GM20000 (cell line): ENCODE results near the gene PSMA1.

Experiments
- DNase-seq: peaks from one replicate; pipeline ENCODE4 v3.0.0; 2012; ENCODE audit warnings: low spot score
- TF ChIP-seq, protein P1 (sequence below): IDR thresholded peaks from 2 replicates; pipeline ENCODE4 v1.5.1; 2012; ENCODE audit warnings: mild to moderate bottlenecking, control low read depth; ENCODE audit errors: extremely low read depth, missing control alignments

Gene PSMA1

DNA sequence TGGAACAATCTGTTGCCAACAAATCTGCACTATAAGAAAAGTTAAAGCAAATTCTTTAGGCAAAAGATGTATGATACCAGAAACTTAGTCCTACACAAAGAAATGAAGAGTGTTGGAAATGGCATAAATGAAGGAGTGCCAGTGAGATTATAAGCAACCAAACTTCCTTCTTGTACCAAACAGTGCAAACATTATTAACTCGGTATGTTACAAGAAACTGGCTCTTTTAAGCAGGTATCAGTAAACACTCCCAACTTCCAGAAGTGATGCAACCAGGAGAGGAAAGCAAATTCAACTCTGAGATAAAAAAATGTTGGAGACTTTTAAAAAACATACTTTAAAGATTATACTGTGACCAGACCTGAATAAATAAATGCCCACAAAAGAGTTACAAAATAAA is 49.1 kb downstream of the PSMA1 start:
- TF ChIP-seq, protein P1, sequence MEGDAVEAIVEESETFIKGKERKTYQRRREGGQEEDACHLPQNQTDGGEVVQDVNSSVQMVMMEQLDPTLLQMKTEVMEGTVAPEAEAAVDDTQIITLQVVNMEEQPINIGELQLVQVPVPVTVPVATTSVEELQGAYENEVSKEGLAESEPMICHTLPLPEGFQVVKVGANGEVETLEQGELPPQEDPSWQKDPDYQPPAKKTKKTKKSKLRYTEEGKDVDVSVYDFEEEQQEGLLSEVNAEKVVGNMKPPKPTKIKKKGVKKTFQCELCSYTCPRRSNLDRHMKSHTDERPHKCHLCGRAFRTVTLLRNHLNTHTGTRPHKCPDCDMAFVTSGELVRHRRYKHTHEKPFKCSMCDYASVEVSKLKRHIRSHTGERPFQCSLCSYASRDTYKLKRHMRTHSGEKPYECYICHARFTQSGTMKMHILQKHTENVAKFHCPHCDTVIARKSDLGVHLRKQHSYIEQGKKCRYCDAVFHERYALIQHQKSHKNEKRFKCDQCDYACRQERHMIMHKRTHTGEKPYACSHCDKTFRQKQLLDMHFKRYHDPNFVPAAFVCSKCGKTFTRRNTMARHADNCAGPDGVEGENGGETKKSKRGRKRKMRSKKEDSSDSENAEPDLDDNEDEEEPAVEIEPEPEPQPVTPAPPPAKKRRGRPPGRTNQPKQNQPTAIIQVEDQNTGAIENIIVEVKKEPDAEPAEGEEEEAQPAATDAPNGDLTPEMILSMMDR = no peak

DNA sequence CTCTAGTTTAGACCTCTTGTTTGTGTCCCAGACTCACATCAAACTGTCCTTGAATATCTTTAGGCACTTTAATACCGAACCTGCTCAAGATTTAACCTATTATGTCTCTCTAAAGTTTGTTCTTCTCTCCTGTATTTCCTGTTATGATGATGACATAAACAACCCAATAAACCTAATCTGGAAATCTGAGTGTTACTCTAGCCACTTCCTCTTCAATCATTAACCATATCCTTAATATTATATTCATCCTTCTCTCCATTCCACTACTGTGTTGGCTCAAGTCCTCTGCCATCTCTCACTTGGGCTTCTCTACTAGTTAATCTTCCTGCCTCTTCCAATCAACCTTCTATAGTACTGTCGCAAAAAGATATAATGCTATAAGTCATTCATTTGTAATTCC is 56.6 kb downstream of the PSMA1 start:
- no peak for DNase-seq
- TF ChIP-seq, protein P1 = no peak

More for the DNA sequence above, 49.1 kb downstream of the PSMA1 start:
- no peak for DNase-seq

- DNase-seq = no peak
- TF ChIP-seq, protein P1 = no peak
These were observed 60.0 kb downstream of the PSMA1 start for GRCh38 chr11:14460147-14460546.

- DNase-seq = no peak
These were observed 61.8 kb downstream of the PSMA1 start for GRCh38 chr11:14458377-14458776.

DNA sequence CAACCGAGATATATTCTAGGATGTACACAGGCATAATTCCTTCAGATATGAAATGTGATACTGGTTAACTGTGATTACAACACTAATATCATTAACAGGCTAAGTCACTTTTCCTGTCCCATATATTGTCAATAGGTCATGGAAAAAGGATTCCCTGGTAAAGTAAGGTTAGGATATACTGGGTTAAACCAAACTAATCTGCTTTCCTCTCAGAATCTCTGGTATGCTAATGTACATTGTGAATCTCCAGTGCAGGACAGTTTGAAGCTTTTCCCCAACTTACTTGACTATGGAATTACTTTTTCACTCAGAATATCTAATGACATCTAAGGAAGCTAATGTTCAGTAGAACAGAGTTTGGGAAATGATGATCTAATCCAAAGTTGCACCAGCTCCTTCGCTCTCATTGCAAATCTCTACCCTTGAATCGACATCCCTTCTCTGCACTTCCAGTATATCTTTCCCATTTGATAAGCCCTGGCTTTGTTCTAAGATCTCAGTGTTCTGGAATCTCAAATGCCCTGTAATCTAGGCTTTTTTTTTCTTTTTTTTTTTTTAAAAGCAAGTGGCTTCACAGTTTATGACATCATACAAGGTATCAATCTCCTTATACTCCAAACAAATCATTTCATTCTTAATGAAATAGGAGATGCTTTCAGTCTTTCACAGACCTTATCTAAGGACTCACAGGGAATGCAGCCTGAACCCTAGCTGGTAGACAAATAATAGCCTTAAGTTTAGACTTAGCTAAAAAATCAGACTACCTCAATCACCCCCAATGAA is 64.3 kb downstream of the PSMA1 start:
- DNase-seq = no peak
- TF ChIP-seq, protein P1 = no peak

More at GRCh38 chr11:14458377-14458776, 61.8 kb downstream of the PSMA1 start:
- TF ChIP-seq, protein P1 = no peak
